Ovary (tissue), 3 donors: Measurements from ENCODE around the gene KIF3C.

Experiments
- CTCF ChIP-seq, 3 donors: fragments of 450-650 bp in 2 of 3; fragments of 200-600 bp in 1 of 3; IDR thresholded peaks; one replicate each; pipeline versions ENCODE4 v1.5.1 to v1.8.0; 2016 to 2022; ENCODE audit warnings: antibody characterized with exemption in 3 of 3, mild to moderate bottlenecking in 1 of 3
- POLR2A ChIP-seq: fragments of 450-650 bp; IDR thresholded peaks from one replicate; pipeline ENCODE4 v1.6.1; 2017; ENCODE audit warnings: antibody characterized with exemption, mild to moderate bottlenecking, moderate library complexity
- donor health status: DM: no; HTN: no; CAD: no.

- TF ChIP-seq CTCF (IDR thresholded peaks at IDR 0.05) = no peak
- no peak for TF ChIP-seq POLR2A
Measured at GRCh38 chr2:25917832-25918231, 64.5 kb downstream of the KIF3C start.
